GM12801 (cell line): ENCODE measurements around the gene LMOD3.

Experiments
- CTCF ChIP-seq: IDR thresholded peaks from one replicate; pipeline ENCODE4 v1.5.1; 2011; ENCODE audit warnings: control low read depth; ENCODE audit not compliant: insufficient read length; ENCODE audit errors: extremely low read depth

The LMOD3 gene

GRCh38 chr3:69160525-69160924 is 38.1 kb upstream of the LMOD3 start:
- TF ChIP-seq CTCF, result no peak

GRCh38 chr3:69160107-69160506 is 37.7 kb upstream of the LMOD3 start:
- TF ChIP-seq CTCF, result no peak

- no peak for TF ChIP-seq CTCF
These were observed 27.2 kb upstream of the LMOD3 start for GRCh38 chr3:69149586-69149985.

DNA sequence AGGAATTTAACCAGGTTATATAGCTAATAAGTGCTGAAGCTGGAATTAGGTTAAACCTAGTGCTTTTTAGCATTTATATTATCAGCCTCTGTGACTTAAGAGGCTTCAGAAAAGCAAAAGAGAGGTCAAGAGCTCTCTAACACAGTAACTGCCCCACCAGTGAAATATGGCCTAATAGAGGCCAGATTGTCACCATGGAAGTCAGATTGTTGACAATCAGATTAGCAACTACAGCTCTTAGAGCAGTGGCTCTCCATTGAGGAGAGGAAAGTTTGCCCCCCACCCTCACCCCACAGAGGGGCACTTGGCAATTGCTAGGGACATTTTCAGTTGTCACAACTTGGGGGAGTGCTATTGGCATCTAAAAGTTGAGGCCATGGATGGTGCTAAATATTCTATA is 23.3 kb upstream of the LMOD3 start:
- TF ChIP-seq CTCF, result no peak

DNA sequence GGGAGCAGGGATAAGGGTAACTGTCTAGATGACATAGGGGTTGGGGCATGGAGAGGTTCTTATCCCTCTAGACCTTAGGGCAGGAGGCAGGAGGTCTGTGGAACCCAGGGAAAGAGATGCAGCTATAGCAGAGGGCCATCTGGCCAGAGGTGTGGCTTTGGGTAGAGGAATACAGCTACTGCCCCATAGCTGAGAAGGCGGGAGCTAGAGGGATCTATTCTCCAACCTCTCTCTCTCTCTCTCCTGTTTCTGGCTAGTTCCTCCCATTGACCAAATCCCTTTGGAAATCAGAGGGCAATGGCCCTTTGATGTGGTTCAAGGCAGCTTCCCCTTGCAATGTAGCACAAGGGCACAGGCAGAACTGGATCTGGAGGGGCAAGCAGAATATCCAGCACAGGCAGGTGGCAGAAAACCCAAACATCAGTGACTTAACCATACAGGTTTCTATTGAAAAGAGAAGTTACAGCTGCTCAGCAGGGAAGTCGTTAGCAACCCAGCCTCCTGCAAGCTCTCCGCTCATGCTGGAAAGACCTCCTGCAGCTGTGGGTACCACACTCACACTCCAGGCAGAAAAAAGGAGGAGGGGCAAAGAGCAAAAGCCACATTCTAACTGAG is 22.3 kb upstream of the LMOD3 start:
- TF ChIP-seq CTCF, result no peak

GRCh38 chr3:69143612-69144011 is 21.2 kb upstream of the LMOD3 start:
- no peak for TF ChIP-seq CTCF

DNA sequence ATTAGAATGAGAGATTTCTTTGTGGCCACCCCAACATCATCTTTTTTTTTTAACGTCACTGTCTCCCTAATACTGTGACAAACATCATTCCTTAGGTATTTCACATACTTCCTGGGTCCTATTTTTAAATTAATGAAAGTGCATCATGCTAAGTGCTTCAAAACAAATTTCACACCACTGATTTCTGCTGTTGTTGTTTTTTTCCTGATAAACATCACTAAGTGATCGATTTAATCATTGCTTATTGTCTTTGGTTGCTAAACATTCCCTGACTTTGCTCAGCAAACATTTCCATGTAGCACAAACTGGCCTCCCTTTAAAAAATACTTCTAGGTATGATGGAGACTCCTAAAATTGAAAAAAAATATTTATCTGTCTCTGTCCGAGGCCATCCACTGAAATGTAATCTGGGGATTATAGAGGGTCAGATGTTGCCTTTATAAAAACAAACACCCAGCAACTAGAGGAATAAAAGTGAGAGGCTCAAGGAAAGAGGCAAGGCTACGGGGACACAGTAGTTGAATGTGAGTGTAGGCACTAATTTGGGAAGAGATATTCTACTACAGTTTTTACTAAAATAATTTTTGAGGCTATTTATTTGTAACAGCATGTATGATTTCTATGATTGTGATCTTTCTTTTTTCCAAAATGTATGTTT is 20.5 kb upstream of the LMOD3 start:
- no peak for TF ChIP-seq CTCF

- TF ChIP-seq CTCF, result no peak
These were observed 19.7 kb upstream of the LMOD3 start for GRCh38 chr3:69142090-69142489.
